Stimulated activated CD8-positive, alpha-beta memory T cell treated with anti-CD3 and anti-CD28 coated beads, Interleukin-7, amount 100 ng/mL, for 48 hours (primary cell): ENCODE measurements around the gene PDE7B.

Source experiments
- DNase-seq, 2 donors: peaks; one replicate each; pipeline ENCODE4 v3.0.0-alpha.2; 2020; ENCODE audit warnings: low read depth in 1 of 2; ENCODE audit errors: extremely low read depth in 1 of 2

PDE7B gene

GRCh38 chr6:135883536-135883935 is 32.0 kb downstream of the PDE7B start:
- no peak for DNase-seq

- DNase-seq, result no peak
Measured at GRCh38 chr6:135884136-135884535, 32.6 kb downstream of the PDE7B start.

DNA sequence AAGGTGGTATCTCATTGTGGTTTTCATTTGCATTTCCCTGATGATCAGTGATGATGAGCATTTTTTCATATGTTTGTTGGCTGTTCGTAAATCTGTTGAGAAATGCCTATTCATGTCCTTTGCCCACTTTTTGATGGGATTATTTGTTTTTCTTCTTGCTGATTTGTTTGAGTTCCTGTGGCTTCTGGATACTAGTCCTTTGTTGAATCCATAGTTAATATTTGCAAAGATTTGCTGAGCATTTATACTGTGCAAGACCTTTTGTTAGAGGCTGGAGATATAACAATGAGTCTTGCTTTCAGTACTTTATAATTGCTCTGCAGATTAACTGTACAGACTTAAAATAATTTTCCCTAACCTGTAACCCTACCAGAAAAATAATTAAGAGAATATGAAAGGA is 35.6 kb downstream of the PDE7B start:
- no peak for DNase-seq

GRCh38 chr6:135888818-135889217 is 37.3 kb downstream of the PDE7B start:
- no peak for DNase-seq

GRCh38 chr6:135890876-135891275 is 39.4 kb downstream of the PDE7B start:
- DNase-seq, result no peak

GRCh38 chr6:135891710-135892109 is 40.2 kb downstream of the PDE7B start:
- no peak for DNase-seq

DNA sequence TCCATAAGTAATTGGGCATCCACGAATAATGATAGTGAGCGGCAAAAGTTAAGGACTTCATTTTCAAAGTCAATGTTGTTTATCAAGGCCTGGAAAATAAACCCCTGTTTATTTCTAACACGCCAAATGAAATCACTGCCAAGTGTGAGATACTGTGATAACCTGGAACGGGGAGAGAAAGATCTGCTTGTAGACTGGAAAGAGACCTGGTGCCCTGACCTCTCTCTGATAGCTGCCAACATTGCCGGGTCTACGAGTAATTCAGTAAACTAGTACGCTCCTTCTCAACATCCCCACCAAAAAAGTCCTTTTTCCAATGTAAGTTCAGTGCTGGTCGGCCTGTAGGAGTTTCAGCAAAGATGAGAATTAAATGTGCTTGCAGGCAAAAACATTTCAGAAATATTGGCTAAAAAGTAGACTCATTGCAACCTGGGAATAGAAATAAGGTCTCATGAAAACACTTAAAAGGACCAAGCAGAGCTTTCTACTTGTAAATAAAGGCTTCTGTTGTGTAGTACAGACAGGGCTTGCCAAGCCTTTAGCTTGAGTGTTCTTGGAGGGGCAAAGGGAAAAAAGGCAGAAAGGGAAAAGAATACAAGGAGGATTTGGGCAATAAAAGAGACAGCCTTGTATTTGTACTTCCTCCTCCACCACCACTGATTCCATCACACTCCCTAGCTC is 43.9 kb downstream of the PDE7B start:
- no peak for DNase-seq

- DNase-seq, result no peak
Measured at GRCh38 chr6:135897087-135897486, 45.6 kb downstream of the PDE7B start.

GRCh38 chr6:135901774-135902524 is 50.4 kb downstream of the PDE7B start:
- DNase-seq, result no peak

DNA sequence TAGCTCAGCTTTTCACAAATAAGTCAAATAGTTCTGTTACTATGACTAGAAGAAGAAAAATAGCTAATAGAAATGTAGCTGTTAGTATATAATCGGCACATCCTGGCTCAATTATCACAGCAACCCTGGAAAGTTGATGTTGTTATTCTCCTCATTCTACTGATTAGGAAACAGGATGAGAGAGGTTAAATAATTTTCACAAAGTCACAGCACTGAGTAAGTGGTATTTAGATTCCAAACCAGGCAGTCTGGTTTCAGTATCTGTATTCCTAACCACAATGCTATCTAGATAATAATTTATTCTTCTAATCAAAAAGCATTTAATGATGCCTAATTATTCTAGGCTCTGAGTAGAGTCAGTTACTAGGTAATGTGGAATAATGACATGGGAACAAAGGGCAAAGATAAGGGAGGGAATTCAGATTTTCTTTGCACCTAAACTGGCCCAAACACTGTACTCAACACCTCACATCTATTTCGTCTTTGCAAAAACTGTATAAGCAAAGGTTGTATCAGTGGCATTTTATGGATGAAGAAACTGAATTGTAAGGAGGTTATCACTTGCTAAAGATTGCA is 51.3 kb downstream of the PDE7B start:
- no peak for DNase-seq

GRCh38 chr6:135904666-135905065 is 53.2 kb downstream of the PDE7B start:
- no peak for DNase-seq

DNA sequence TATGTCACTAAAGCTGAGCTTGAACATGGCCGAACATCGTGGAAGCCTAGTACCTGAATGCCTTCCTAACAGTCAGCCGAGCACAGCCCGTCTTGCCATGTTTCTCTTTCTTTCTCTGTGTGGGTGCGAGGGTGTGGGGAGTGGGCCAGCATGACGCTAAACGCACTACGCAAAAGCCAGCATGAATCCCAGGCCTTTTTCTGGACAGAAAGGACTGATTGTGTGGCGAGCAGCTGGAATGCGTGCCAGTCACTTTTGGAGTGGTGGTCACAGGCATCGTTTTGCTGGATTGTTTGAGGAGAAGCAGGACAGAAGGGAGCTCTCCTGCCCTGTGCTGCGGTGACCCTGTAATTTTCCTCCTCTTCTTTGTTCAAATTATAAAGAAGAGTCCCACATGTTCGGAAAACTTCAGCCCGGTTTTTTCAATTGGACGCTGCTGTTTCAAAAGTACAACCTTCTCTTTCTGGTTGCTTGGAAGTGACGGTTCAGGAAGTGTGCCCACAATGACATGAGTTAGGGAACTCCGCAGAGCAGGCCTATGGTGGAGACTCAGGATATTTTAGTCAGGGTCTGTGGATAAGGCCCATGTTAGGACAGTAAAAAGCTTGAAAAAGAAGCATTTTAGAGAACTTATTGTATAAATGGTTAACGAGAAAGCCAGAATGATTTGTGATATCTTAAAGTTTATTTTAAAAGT is 54.3 kb downstream of the PDE7B start:
- DNase-seq, result no peak

DNA sequence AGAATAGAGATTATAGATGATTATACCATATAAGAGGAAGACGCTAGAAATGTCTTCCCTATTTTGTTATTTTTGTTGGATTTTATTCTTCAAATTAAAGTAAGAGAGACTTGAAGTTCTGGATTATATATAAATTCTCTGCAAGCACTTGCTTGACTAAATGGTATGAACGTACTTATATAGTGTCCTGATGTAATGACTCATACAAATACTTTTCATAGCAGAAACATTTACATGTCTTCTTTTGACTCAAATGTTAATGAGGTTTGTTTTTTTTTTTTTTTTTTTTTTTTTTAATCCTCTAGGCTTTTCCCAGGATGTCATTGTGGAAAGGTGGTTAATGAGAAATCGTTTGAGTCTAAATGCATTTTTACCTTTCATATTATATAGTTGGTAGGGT is 55.0 kb downstream of the PDE7B start:
- DNase-seq, result no peak

GRCh38 chr6:135906972-135907465 is 55.5 kb downstream of the PDE7B start:
- no peak for DNase-seq

GRCh38 chr6:135909737-135910387 is 58.4 kb downstream of the PDE7B start:
- peak; percentile 2 to 24 for DNase-seq

DNA sequence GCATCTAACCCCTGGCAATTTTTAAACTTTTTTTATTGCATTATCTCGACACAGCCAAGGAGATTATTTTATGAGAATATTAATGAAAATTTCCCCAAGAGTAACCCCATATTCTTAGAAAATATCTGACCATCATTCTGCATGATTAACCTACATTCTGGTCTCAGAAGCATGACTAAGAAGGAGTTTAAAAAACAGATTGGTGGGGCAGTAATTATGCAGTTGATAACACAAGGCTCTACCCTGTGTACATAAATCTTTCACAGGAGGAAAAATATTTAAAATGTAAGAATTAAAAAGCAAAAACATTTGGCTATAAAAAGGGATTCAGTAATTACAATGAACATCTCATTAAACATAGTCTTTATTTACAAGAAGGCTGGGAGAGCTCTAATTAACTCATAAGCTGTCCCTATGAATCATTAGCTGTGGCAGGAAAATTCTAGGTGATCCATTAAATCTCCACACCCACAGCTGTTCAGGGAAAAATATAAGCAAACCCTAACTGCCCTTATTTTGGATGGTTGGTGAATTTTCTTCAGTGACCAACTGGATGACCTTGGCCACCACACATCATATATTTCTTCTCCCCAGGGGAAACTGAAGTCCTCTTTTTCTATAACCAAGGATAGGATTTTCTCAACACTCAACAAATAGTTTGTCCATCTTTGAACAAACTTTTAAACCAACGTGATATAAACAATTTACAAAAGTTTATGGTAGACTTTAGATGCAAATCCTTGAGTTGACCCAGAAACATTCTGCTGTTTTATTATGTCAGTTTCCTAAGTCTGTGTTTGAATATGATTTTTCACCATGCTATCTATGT is 59.5 kb downstream of the PDE7B start:
- DNase-seq, result no peak

DNA sequence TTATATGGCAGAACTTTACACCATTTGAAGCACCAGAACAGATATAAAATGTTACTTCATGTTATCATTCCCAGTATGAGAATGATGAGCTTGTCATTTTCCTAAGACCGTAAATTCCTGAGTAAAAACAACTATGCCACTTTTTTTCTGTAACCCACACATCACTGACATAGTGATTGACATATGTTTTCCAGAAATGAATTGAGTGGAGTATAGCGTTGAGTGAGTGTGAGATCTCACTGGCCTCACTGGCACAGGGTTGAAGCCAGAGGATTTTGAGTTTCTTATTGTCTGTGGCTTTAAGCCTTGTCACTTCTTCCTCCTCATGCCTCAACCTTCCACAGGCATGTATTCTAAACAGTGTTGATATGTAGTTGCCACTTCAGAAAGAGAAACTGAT is 62.3 kb downstream of the PDE7B start:
- DNase-seq, result no peak

DNA sequence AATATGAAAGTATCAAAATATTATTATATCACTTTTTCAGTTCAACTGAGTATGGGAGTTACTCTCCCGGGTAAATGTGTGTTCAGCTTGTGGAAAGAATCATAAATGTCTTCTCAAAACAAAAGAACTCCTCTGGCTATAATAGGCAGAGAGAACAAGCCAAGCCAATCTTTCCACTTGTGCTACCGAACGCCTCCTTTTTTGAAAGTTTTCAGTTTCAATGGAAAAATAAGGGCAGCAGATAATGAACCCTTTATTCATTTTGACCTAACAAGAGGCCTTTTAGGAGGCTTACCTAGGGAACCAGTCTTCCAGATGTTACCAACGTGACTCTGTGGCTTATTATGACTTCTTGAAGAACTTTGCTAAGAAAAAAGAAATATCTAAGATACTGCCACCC is 67.5 kb downstream of the PDE7B start:
- DNase-seq, result no peak

DNA sequence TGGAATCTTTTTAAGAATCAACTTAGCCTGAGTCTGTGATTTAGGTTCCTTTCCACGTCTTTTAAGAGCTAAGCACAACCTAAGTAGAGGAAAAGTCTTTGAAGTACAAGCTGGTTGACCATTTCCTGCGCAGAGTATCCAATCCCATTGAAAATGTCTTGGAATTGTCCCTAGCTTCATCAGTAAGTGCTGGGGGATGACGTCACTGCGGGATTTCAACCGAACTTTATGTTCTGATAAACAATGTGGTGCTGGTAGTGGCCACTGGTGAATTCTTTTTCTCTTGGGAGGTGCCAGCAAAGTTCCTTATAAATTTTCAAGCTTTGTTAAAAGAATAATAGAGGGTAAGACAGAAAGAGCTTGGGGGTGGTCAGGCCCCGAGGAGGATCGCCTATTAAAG is 69.2 kb downstream of the PDE7B start:
- no peak for DNase-seq

DNA sequence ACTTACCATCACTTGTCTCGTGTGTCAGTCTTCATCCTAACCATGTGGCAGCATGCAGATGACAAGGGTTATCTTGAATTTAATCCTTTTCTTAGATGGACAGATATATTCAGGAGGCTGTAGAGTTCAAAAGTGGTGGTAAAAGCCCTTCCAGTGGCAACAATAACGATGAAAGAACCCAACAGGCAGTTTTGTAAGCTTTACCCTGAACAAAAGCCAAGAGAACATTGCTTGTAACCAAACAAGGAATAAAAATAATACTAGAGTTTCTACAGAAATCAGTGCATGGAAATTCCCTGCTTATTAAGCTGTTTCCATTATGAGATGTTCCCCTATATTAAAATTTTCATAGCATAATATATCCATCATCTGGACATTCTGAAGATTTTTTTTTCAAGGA is 69.7 kb downstream of the PDE7B start:
- DNase-seq, result no peak
